ENCODE results near the gene NFATC4.
A peak's percentile ranks its signal among the peaks of the same experiment; 100 is the strongest.

Gene NFATC4

GRCh38 chr14:24332268-24332993 lies 35.6 kb upstream of the NFATC4 start:
- peak overlapping the region; percentile 89 for H3K4me3 Mint-ChIP-seq
- no peaks in the 10 kb centered on the region for H3K9me3 Mint-ChIP-seq
- peaks cover 39% of the 10 kb centered on the region for H3K4me1 Mint-ChIP-seq (ENCODE audit: low read depth)
- peaks cover 24% of the 10 kb centered on the region for H3K36me3 Mint-ChIP-seq (ENCODE audit: low read depth)
- H3K27me3 Mint-ChIP-seq (ENCODE audit: low read depth) = peaks cover 30% of the 10 kb centered on the region
- DNase-seq (ENCODE audit: low spot score) = peak; percentile 74
- H3K27ac Mint-ChIP-seq = peak overlapping the region; percentile 71

GRCh38 chr14:24334431-24335291 lies 33.3 kb upstream of the NFATC4 start, which contains the start of gene ADCY4:
Gene ADCY4 (minus strand): TSS chr14:24335071. CDS start chr14:24334652, 419 bp downstream.
- Mint-ChIP-seq H3K4me3 (peak within 1 kb of the TSS; percentile 30), H3K9me3 (no peaks in the 10 kb centered on the region), H3K4me1 (ENCODE audit: low read depth) (peaks cover 34% of the 10 kb centered on the region), H3K27ac (no peak within 1 kb of the TSS), H3K27me3 (ENCODE audit: low read depth) (peaks cover 30% of the 10 kb centered on the region), H3K36me3 (ENCODE audit: low read depth) (peaks cover 35% of the 10 kb centered on the region)
- DNase-seq (ENCODE audit: low spot score) = no peak

- Mint-ChIP-seq H3K4me1 (ENCODE audit: low read depth) (peaks cover 39% of the 10 kb centered on the region), H3K9me3 (no peaks in the 10 kb centered on the region)
Measured at GRCh38 chr14:24335461-24336171, 32.4 kb upstream of the NFATC4 start.

GRCh38 chr14:24337144-24337823 lies 30.7 kb upstream of the NFATC4 start:
- no peak for DNase-seq (ENCODE audit: low spot score)
- Mint-ChIP-seq H3K36me3 (ENCODE audit: low read depth) (peaks cover 34% of the 10 kb centered on the region), H3K27me3 (ENCODE audit: low read depth) (peaks cover 35% of the 10 kb centered on the region), H3K27ac (no peak overlapping the region), H3K4me1 (ENCODE audit: low read depth) (peaks cover 32% of the 10 kb centered on the region), H3K4me3 (no peak overlapping the region), H3K9me3 (no peaks in the 10 kb centered on the region)

More at GRCh38 chr14:24335461-24336171, 32.4 kb upstream of the NFATC4 start:
- H3K4me3 Mint-ChIP-seq = no peak overlapping the region
- H3K36me3 Mint-ChIP-seq (ENCODE audit: low read depth) = peaks cover 35% of the 10 kb centered on the region
- H3K27ac Mint-ChIP-seq = no peak overlapping the region
- no peak for DNase-seq (ENCODE audit: low spot score)
- peaks cover 30% of the 10 kb centered on the region for H3K27me3 Mint-ChIP-seq (ENCODE audit: low read depth)

GRCh38 chr14:24337824-24338175 lies 30.2 kb upstream of the NFATC4 start:
- peaks cover 33% of the 10 kb centered on the region for H3K36me3 Mint-ChIP-seq (ENCODE audit: low read depth)
- peaks cover 29% of the 10 kb centered on the region for H3K4me1 Mint-ChIP-seq (ENCODE audit: low read depth)
- H3K27me3 Mint-ChIP-seq (ENCODE audit: low read depth) = peaks cover 37% of the 10 kb centered on the region
- DNase-seq (ENCODE audit: low spot score) = no peak
- peak overlapping the region; percentile 96 for H3K4me3 Mint-ChIP-seq
- H3K9me3 Mint-ChIP-seq = no peaks in the 10 kb centered on the region
- no peak overlapping the region for H3K27ac Mint-ChIP-seq

- Mint-ChIP-seq H3K4me1 (ENCODE audit: low read depth) (peaks cover 28% of the 10 kb centered on the region), H3K27me3 (ENCODE audit: low read depth) (peaks cover 36% of the 10 kb centered on the region), H3K9me3 (no peaks in the 10 kb centered on the region), H3K27ac (no peak overlapping the region), H3K36me3 (ENCODE audit: low read depth) (peaks cover 33% of the 10 kb centered on the region), H3K4me3 (peak overlapping the region; percentile 96)
- no peak for DNase-seq (ENCODE audit: low spot score)
Measured at GRCh38 chr14:24338843-24339242, 29.1 kb upstream of the NFATC4 start.

GRCh38 chr14:24339284-24340151 lies 28.5 kb upstream of the NFATC4 start, which contains the start of gene RIPK3:
Gene RIPK3 (minus strand): TSS chr14:24339991. CDS start chr14:24339826, 165 bp downstream.
- Mint-ChIP-seq H3K27me3 (ENCODE audit: low read depth) (peaks cover 34% of the 10 kb centered on the region), H3K4me1 (ENCODE audit: low read depth) (peaks cover 25% of the 10 kb centered on the region)
- DNase-seq (ENCODE audit: low spot score) = peak; percentile 64

GRCh38 chr14:24340606-24341005 lies 27.4 kb upstream of the NFATC4 start:
- peaks cover 27% of the 10 kb centered on the region for H3K36me3 Mint-ChIP-seq (ENCODE audit: low read depth)
- DNase-seq (ENCODE audit: low spot score) = no peak
- no peak overlapping the region for H3K27ac Mint-ChIP-seq
- H3K4me3 Mint-ChIP-seq = no peak overlapping the region
- peaks cover 20% of the 10 kb centered on the region for H3K4me1 Mint-ChIP-seq (ENCODE audit: low read depth)
- H3K27me3 Mint-ChIP-seq (ENCODE audit: low read depth) = peaks cover 28% of the 10 kb centered on the region
- H3K9me3 Mint-ChIP-seq = no peaks in the 10 kb centered on the region

More at GRCh38 chr14:24339284-24340151, 28.5 kb upstream of the NFATC4 start, which contains the start of gene RIPK3:
- peaks cover 33% of the 10 kb centered on the region for H3K36me3 Mint-ChIP-seq (ENCODE audit: low read depth)
- H3K4me3 Mint-ChIP-seq = peak within 1 kb of the TSS; percentile 96
- peak within 1 kb of the TSS; percentile 86 for H3K27ac Mint-ChIP-seq
- no peaks in the 10 kb centered on the region for H3K9me3 Mint-ChIP-seq

- DNase-seq (ENCODE audit: low spot score) = no peak
- peaks cover 10% of the 10 kb centered on the region for H3K4me1 Mint-ChIP-seq (ENCODE audit: low read depth)
- no peaks in the 10 kb centered on the region for H3K9me3 Mint-ChIP-seq
- peaks cover 7% of the 10 kb centered on the region for H3K36me3 Mint-ChIP-seq (ENCODE audit: low read depth)
- H3K27me3 Mint-ChIP-seq (ENCODE audit: low read depth) = peaks cover 32% of the 10 kb centered on the region
- H3K4me3 Mint-ChIP-seq = no peak overlapping the region
- H3K27ac Mint-ChIP-seq = no peak overlapping the region
Measured at GRCh38 chr14:24342889-24343288, 25.1 kb upstream of the NFATC4 start.

- no peak overlapping the region for H3K27ac Mint-ChIP-seq
- no peak for DNase-seq (ENCODE audit: low spot score)
Measured at GRCh38 chr14:24343795-24344660, 24.0 kb upstream of the NFATC4 start.

GRCh38 chr14:24347134-24347533 lies 20.9 kb upstream of the NFATC4 start:
- H3K27me3 Mint-ChIP-seq (ENCODE audit: low read depth) = peaks cover 57% of the 10 kb centered on the region
- no peaks in the 10 kb centered on the region for H3K36me3 Mint-ChIP-seq (ENCODE audit: low read depth)
- H3K9me3 Mint-ChIP-seq = no peaks in the 10 kb centered on the region
- no peak overlapping the region for H3K4me3 Mint-ChIP-seq
- H3K27ac Mint-ChIP-seq = no peak overlapping the region
- no peak for DNase-seq (ENCODE audit: low spot score)
- H3K4me1 Mint-ChIP-seq (ENCODE audit: low read depth) = no peaks in the 10 kb centered on the region

More at GRCh38 chr14:24343795-24344660, 24.0 kb upstream of the NFATC4 start:
- Mint-ChIP-seq H3K27me3 (ENCODE audit: low read depth) (peaks cover 35% of the 10 kb centered on the region), H3K4me3 (no peak overlapping the region), H3K4me1 (ENCODE audit: low read depth) (peaks cover 7% of the 10 kb centered on the region), H3K36me3 (ENCODE audit: low read depth) (no peaks in the 10 kb centered on the region), H3K9me3 (no peaks in the 10 kb centered on the region)

- no peak for DNase-seq (ENCODE audit: low spot score)
- H3K4me3 Mint-ChIP-seq = no peak overlapping the region
- no peak overlapping the region for H3K27ac Mint-ChIP-seq
- H3K9me3 Mint-ChIP-seq = no peaks in the 10 kb centered on the region
- peaks cover 53% of the 10 kb centered on the region for H3K27me3 Mint-ChIP-seq (ENCODE audit: low read depth)
- no peaks in the 10 kb centered on the region for H3K36me3 Mint-ChIP-seq (ENCODE audit: low read depth)
- H3K4me1 Mint-ChIP-seq (ENCODE audit: low read depth) = no peaks in the 10 kb centered on the region
Measured at GRCh38 chr14:24348186-24348585, 19.8 kb upstream of the NFATC4 start.

Measured in T-helper 2 cell treated with Interferon-gamma antibody and Interleukin-4, amounts not matched to agents 5 μg/mL and 100 μg/mL, for 36 hours (primary cell).